Mesendoderm (in vitro differentiated cells): Measurements from ENCODE around the gene YLPM1.

ENCODE experiments used
- DNase-seq: peaks from one replicate; pipeline ENCODE4 v3.0.0; 2013
- H2AK5ac ChIP-seq: 2 replicates; pipeline ENCODE4 v1.6.1; 2013; ENCODE audit warnings: low read length, inconsistent platforms
- H2BK120ac ChIP-seq: 2 replicates; pipeline ENCODE4 v1.6.1; 2013; ENCODE audit warnings: low read depth, mild to moderate bottlenecking, low read length, moderate library complexity, mixed read lengths
- H2BK15ac ChIP-seq: replicated peaks from 2 replicates; pipeline ENCODE4 v1.6.1; 2013; ENCODE audit warnings: low read depth, mild to moderate bottlenecking, moderate library complexity
- H2BK5ac ChIP-seq: 2 replicates; pipeline ENCODE4 v1.6.1; 2013; ENCODE audit warnings: low read length, inconsistent platforms
- H3K18ac ChIP-seq: 2 replicates; pipeline ENCODE4 v1.6.1; 2013; ENCODE audit warnings: mild to moderate bottlenecking, low read length, mixed read lengths
- H3K23ac ChIP-seq: one replicate; pipeline ENCODE4 v1.6.1; 2013; ENCODE audit warnings: low read length
- H3K27ac ChIP-seq: 2 replicates; pipeline ENCODE4 v1.5.1; 2013; ENCODE audit warnings: low read depth, mild to moderate bottlenecking, inconsistent platforms, low read length, moderate library complexity
- H3K27me3 ChIP-seq: 2 replicates; pipeline ENCODE4 v1.6.1; 2013; ENCODE audit warnings: low read length, control low read depth, mild to moderate bottlenecking, inconsistent platforms; ENCODE audit not compliant: insufficient read depth, poor library complexity
- H3K36me3 ChIP-seq: 2 replicates; pipeline ENCODE4 v1.6.1; 2013; ENCODE audit warnings: low read length, inconsistent platforms; ENCODE audit not compliant: control insufficient read depth, insufficient read depth
- H3K4ac ChIP-seq: one replicate; pipeline ENCODE4 v1.6.1; 2013; ENCODE audit warnings: low read depth, mild to moderate bottlenecking, low read length, moderate library complexity
- H3K4me1 ChIP-seq: 2 replicates; pipeline ENCODE4 v1.6.1; 2013; ENCODE audit warnings: low read depth, low read length, inconsistent platforms; ENCODE audit not compliant: control insufficient read depth
- H3K4me2 ChIP-seq: 2 replicates; pipeline ENCODE4 v1.6.1; 2013; ENCODE audit warnings: low read length
- H3K4me3 ChIP-seq: 2 replicates; pipeline ENCODE4 v1.5.1; 2013; ENCODE audit warnings: mild to moderate bottlenecking, low read length
- H3K56ac ChIP-seq: one replicate; pipeline ENCODE4 v1.6.1; 2013; ENCODE audit warnings: low read length
- H3K79me1 ChIP-seq: 2 replicates; pipeline ENCODE4 v1.6.1; 2013; ENCODE audit warnings: low read length, inconsistent platforms
- H3K79me2 ChIP-seq: 2 replicates; pipeline ENCODE4 v1.6.1; 2013; ENCODE audit warnings: mild to moderate bottlenecking, low read length; ENCODE audit not compliant: control insufficient read depth, insufficient read depth
- H3K9ac ChIP-seq: 2 replicates; pipeline ENCODE4 v1.6.1; 2013; ENCODE audit warnings: low read length, inconsistent platforms
- H4K5ac ChIP-seq: one replicate; pipeline ENCODE4 v1.6.1; 2013; ENCODE audit warnings: low read length
- H4K8ac ChIP-seq: one replicate; pipeline ENCODE4 v1.6.1; 2013; ENCODE audit warnings: low read depth, mild to moderate bottlenecking, control low read depth, low read length, moderate library complexity
- WGBS: extraction: QIAGEN DNeasy Blood & Tissue Kit; methylation state at CpG from one replicate; pipeline ENCODE4 v1.1.7; 2013; ENCODE audit warnings: low lambda C conversion rate, missing lambda C conversion rate; ENCODE audit not compliant: insufficient coverage; ENCODE audit errors: extremely low coverage; 5-methylcytosine and 5-hydroxymethylcytosine counted together

The YLPM1 gene

DNA sequence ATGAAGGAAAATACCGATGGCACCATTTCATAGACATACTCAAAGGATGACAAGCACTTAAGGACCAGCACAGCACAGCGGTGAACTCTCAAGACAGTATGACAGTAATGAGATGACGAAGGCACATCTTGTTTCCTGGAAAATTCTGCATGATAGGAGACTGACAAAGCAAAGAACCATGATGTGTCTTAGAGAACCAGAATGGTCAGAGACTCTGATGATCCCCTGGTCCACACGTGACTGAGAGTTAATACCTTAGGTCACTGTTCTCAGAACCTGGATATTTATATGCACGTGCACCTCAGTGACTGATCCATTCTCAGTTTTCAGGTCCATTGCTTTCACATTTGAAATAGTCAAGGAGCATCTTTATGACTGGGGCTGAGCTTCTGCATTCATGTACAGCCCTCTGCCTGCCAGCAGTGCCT, 77.5 kb downstream of the YLPM1 start:
- no peak overlapping the region for H3K9ac ChIP-seq
- H3K4me1 ChIP-seq, result no peaks in the 10 kb centered on the region
- no peak overlapping the region for H3K27ac ChIP-seq
- H3K79me1 ChIP-seq, result no peaks in the 10 kb centered on the region
- no peaks in the 10 kb centered on the region for H3K27me3 ChIP-seq
- H2AK5ac ChIP-seq, result no peak overlapping the region
- H3K4ac ChIP-seq, result no peak overlapping the region
- H2BK15ac ChIP-seq, result no peak overlapping the region
- no peak overlapping the region for H3K4me2 ChIP-seq
- no peak overlapping the region for H2BK120ac ChIP-seq
- no peak for DNase-seq
- no peak overlapping the region for H4K8ac ChIP-seq
- H3K4me3 ChIP-seq, result no peak overlapping the region
- no peak overlapping the region for H2BK5ac ChIP-seq
- no peak overlapping the region for H3K18ac ChIP-seq
- no peak overlapping the region for H3K23ac ChIP-seq
- H3K79me2 ChIP-seq, result no peaks in the 10 kb centered on the region
- H3K56ac ChIP-seq, result no peak overlapping the region
- WGBS, result no CpG with 5 or more reads among the region's 5 CpGs
- no peak overlapping the region for H4K5ac ChIP-seq
- H3K36me3 ChIP-seq, result no peaks in the 10 kb centered on the region

DNA sequence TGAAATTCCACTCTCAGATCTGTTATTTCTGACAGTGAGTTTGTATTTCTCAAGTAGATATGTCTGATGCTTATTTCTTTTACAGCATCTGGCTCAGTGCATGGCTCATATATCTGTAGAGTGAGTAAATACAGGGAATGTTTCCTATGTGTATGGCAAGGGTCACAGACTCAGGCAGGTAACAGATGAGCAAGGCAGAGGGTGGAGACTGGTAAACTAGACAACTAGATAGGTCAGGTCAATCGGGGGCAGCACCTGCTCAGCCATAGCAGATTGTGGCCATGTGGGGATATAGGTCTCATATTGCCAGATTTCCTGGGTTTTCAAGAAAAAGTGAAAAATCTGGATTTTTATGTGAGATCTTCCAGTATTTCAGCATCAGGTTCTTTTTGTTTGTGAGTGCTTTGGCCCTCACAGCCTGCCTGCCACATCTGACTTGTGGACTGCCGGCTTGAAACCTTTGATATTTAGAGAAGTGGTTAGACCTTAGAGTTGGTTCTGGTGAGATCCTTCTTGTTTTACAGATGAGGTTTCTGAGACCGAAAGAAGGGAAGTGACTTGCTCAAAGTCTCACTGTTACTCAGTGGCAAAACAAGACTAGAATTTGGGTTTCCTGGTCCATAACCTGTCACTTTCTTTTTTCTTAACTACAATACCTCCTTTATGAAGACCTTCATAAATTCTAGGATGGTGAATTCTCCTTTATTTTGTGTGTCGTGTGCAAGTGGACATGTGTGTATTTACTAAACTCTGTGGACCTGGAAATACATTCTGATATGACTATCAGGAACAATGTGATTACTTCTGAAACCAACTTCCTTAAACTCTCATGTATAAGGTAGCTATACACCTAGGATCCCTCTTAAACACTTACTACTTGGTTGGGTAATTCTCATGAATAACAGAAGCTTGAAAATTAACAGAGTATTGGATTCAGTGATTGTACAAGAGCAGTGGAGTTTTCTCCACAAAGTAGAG, 78.4 kb downstream of the YLPM1 start:
- no peaks in the 10 kb centered on the region for H3K4me1 ChIP-seq
- H3K56ac ChIP-seq, result no peak overlapping the region
- H4K5ac ChIP-seq, result no peak overlapping the region
- no peak overlapping the region for H3K4me3 ChIP-seq
- no peak overlapping the region for H2AK5ac ChIP-seq
- H3K4ac ChIP-seq, result no peak overlapping the region
- H3K4me2 ChIP-seq, result no peak overlapping the region
- no peaks in the 10 kb centered on the region for H3K79me2 ChIP-seq
- H2BK15ac ChIP-seq, result no peak overlapping the region
- H3K23ac ChIP-seq, result no peak overlapping the region
- no peak for DNase-seq
- H2BK120ac ChIP-seq, result no peak overlapping the region
- H3K27ac ChIP-seq, result no peak overlapping the region
- no peaks in the 10 kb centered on the region for H3K79me1 ChIP-seq
- H2BK5ac ChIP-seq, result no peak overlapping the region
- no peaks in the 10 kb centered on the region for H3K36me3 ChIP-seq
- no peak overlapping the region for H3K9ac ChIP-seq
- no peak overlapping the region for H3K18ac ChIP-seq
- WGBS, result no CpG with 5 or more reads among the region's 4 CpGs
- no peak overlapping the region for H4K8ac ChIP-seq
- H3K27me3 ChIP-seq, result no peaks in the 10 kb centered on the region

GRCh38 chr14:74843653-74844052, 80.5 kb downstream of the YLPM1 start:
- Histone ChIP-seq H2AK5ac (no peak overlapping the region), H4K8ac (no peak overlapping the region), H3K79me2 (no peaks in the 10 kb centered on the region), H2BK5ac (no peak overlapping the region), H3K4ac (no peak overlapping the region), H2BK120ac (no peak overlapping the region), H3K27ac (no peak overlapping the region), H3K56ac (no peak overlapping the region), H2BK15ac (no peak overlapping the region), H3K23ac (no peak overlapping the region), H3K4me3 (no peak overlapping the region), H3K4me1 (no peaks in the 10 kb centered on the region), H3K9ac (no peak overlapping the region), H3K79me1 (no peaks in the 10 kb centered on the region), H3K4me2 (no peak overlapping the region), H3K27me3 (no peaks in the 10 kb centered on the region), H3K36me3 (no peaks in the 10 kb centered on the region), H3K18ac (no peak overlapping the region), H4K5ac (no peak overlapping the region)
- DNase-seq, result no peak

DNA sequence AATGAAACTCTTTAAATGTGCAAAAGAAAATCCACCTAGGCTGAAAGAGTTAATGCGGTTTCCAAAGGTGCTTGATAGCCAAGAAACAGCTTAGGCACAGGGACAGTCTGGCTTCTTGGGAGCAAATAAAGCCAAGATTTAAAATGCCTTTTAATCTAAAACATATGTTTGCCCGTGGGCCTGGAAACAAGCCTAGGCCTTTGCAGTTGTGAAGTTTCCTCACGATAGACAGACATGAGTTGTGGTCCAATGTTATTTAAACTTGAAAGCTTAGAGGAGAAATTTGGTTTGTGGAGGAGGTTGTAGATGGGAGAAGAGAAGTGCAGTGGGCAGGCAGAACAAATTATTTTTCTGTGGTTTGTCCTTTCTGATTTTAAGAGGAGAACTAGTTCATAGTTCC, 83.1 kb downstream of the YLPM1 start:
- Histone ChIP-seq H3K4me1 (no peaks in the 10 kb centered on the region), H3K56ac (no peak overlapping the region), H4K8ac (no peak overlapping the region), H3K18ac (no peak overlapping the region), H3K27ac (no peak overlapping the region), H3K9ac (no peak overlapping the region), H3K79me1 (no peaks in the 10 kb centered on the region), H3K27me3 (no peaks in the 10 kb centered on the region), H3K36me3 (no peaks in the 10 kb centered on the region), H2BK120ac (no peak overlapping the region), H3K4me2 (no peak overlapping the region), H2AK5ac (no peak overlapping the region), H3K4me3 (no peak overlapping the region), H3K4ac (no peak overlapping the region), H3K23ac (no peak overlapping the region), H4K5ac (no peak overlapping the region), H3K79me2 (no peaks in the 10 kb centered on the region), H2BK5ac (no peak overlapping the region), H2BK15ac (no peak overlapping the region)
- WGBS, result no CpG with 5 or more reads among the region's 3 CpGs
- no peak for DNase-seq

GRCh38 chr14:74846968-74847665, 84.0 kb downstream of the YLPM1 start:
- H2AK5ac ChIP-seq, result no peak overlapping the region
- H2BK15ac ChIP-seq, result no peak overlapping the region
- H3K9ac ChIP-seq, result no peak overlapping the region
- H3K56ac ChIP-seq, result no peak overlapping the region
- no peak overlapping the region for H3K27ac ChIP-seq
- no CpG with 5 or more reads among the region's 1 CpG for WGBS
- H3K4me2 ChIP-seq, result no peak overlapping the region
- no peak overlapping the region for H4K8ac ChIP-seq
- H3K18ac ChIP-seq, result no peak overlapping the region
- no peaks in the 10 kb centered on the region for H3K79me2 ChIP-seq
- H2BK120ac ChIP-seq, result no peak overlapping the region
- H3K4me1 ChIP-seq, result no peaks in the 10 kb centered on the region
- no peaks in the 10 kb centered on the region for H3K27me3 ChIP-seq
- no peak overlapping the region for H2BK5ac ChIP-seq
- no peak overlapping the region for H3K23ac ChIP-seq
- H4K5ac ChIP-seq, result no peak overlapping the region
- no peak overlapping the region for H3K4me3 ChIP-seq
- no peak for DNase-seq
- no peak overlapping the region for H3K4ac ChIP-seq
- H3K36me3 ChIP-seq, result no peaks in the 10 kb centered on the region
- no peaks in the 10 kb centered on the region for H3K79me1 ChIP-seq
